Bronchial epithelial cell (primary cell): Measurements from ENCODE around the gene APOL4. TPM values are rescaled to one million over a fixed set of nuclear protein-coding genes. Genes with fewer than 3 reads are reported as not detected.
A peak's percentile ranks its signal among the peaks of the same experiment; 100 is the strongest.
"Not testable (repeated sequence)": the region's sequence is repeated elsewhere in the genome, so short reads cannot be mapped to it uniquely, and the experiment has no call there.

Experiments
- DNase-seq: peaks from one replicate; pipeline ENCODE4 v3.0.0-alpha.2; 2010; ENCODE audit warnings: low read depth
- FAIRE-seq: peaks from 2 replicates; lab custom pipeline; 2011; peaks lifted over from hg19 to GRCh38; lab: Jason Lieb, UNC
- H3K27me3 ChIP-seq: 2 replicates; pipeline ENCODE4 v1.5.1; 2011; ENCODE audit warnings: low read length; ENCODE audit not compliant: control insufficient read depth, insufficient read depth
- H3K36me3 ChIP-seq: 2 replicates; pipeline ENCODE4 v1.5.1; 2011; ENCODE audit warnings: low read length; ENCODE audit not compliant: control insufficient read depth, insufficient read depth
- H3K4me3 ChIP-seq: 2 replicates; pipeline ENCODE4 v1.5.1; 2011; ENCODE audit warnings: mild to moderate bottlenecking, low read depth, low read length, control low read depth
- CTCF ChIP-seq: IDR thresholded peaks from 2 replicates; pipeline ENCODE4 v1.5.1; 2011; ENCODE audit warnings: mild to moderate bottlenecking, moderate library complexity, low read length, control low read depth, inconsistent platforms; ENCODE audit not compliant: insufficient read depth, severe bottlenecking
- total RNA-seq: library from RNA; depleted of rRNA; stranded (reverse); fragments of >200 nt; gene quantifications from 2 replicates; pipeline ENCODE4 v1.2.1, GENCODE V29; 2014

The APOL4 gene
- under 0.01 and 0.77 TPM in 2 replicates for total RNA-seq

GRCh38 chr22:36201630-36202319 is at the start of gene APOL4:
Gene APOL4 (minus strand): TSS chr22:36201809. CDS start chr22:36201734, 75 bp downstream.
- no peak for DNase-seq
- H3K27me3 ChIP-seq = peaks cover 2% of the 10 kb centered on the region
- no peak within 1 kb of the TSS for H3K4me3 ChIP-seq
- no peaks in the 10 kb centered on the region for H3K36me3 ChIP-seq
- no peak for TF ChIP-seq CTCF
- FAIRE-seq = no peak

- not testable (repeated sequence) for H3K4me3 ChIP-seq, FAIRE-seq, H3K27me3 ChIP-seq, H3K36me3 ChIP-seq
- DNase-seq = peak; percentile 49
Measured at GRCh38 chr22:36250292-36250960, 48.8 kb upstream of the APOL4 start.

- Histone ChIP-seq H3K4me3 (no peak overlapping the region), H3K36me3 (no peaks in the 10 kb centered on the region), H3K27me3 (no peaks in the 10 kb centered on the region)
- no peak for TF ChIP-seq CTCF
- no peak for DNase-seq
- FAIRE-seq = no peak
Measured at GRCh38 chr22:36249160-36249559, 47.6 kb upstream of the APOL4 start.

GRCh38 chr22:36247955-36248354 is 46.3 kb upstream of the APOL4 start:
- no peaks in the 10 kb centered on the region for H3K36me3 ChIP-seq
- FAIRE-seq (no peak), DNase-seq (no peak)
- TF ChIP-seq CTCF = no peak
- H3K4me3 ChIP-seq = no peak overlapping the region
- H3K27me3 ChIP-seq = no peaks in the 10 kb centered on the region

- DNase-seq = no peak
- no peak for FAIRE-seq
- H3K4me3 ChIP-seq = no peak overlapping the region
- no peak for TF ChIP-seq CTCF
- no peaks in the 10 kb centered on the region for H3K27me3 ChIP-seq
- no peaks in the 10 kb centered on the region for H3K36me3 ChIP-seq
Measured at GRCh38 chr22:36246718-36247117, 45.1 kb upstream of the APOL4 start.

- FAIRE-seq = no peak
- no peak overlapping the region for H3K4me3 ChIP-seq
- no peak for TF ChIP-seq CTCF
- no peak for DNase-seq
- H3K27me3 ChIP-seq = no peaks in the 10 kb centered on the region
- H3K36me3 ChIP-seq = no peaks in the 10 kb centered on the region
Measured at GRCh38 chr22:36245805-36246356, 44.3 kb upstream of the APOL4 start.
